GM18499 (cell line): Measurements from ENCODE around the gene MYH16.
"Not testable (repeated sequence)": the region's sequence is repeated elsewhere in the genome, so short reads cannot be mapped to it uniquely, and the experiment has no call there.

Source experiments
- ATAC-seq: cut with Tn5 transposase; IDR thresholded peaks from one replicate; pipeline ENCODE4 v1.9.1; 2021; ENCODE audit warnings: moderate number of reproducible peaks; ENCODE audit not compliant: insufficient read depth, unreplicated experiment

MYH16 gene

DNA sequence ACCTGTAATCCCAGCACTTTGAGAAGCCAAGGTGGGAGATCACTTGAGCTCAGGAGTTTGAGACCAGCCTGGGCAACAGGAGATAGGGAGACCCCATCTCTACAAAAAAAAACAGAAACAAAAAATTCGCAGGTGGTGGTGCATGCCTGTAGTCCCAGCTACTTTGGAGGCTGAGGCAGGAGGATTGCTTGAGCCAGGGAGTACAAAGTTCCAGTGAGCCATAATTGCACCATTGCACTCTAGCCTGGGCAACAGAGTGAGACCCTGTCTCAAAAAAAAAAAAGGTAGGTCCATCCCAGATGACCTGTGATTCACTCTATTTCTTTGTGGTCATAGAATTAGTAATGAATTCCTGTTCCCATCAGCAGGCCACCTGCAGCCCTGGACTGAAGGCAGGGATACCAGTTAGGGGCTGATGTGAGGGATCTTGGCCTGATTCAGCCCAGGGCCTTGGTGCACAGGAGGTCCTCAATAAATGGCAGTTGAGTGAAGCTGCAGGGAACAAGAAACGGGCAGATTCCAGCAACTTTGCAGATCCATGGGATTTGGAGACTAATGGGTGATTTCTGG is at the start of gene MYH16:
Gene MYH16, plus strand, starts transcription at position 364 of the 570 bp plus-strand sequence.
- ATAC-seq: no peak

DNA sequence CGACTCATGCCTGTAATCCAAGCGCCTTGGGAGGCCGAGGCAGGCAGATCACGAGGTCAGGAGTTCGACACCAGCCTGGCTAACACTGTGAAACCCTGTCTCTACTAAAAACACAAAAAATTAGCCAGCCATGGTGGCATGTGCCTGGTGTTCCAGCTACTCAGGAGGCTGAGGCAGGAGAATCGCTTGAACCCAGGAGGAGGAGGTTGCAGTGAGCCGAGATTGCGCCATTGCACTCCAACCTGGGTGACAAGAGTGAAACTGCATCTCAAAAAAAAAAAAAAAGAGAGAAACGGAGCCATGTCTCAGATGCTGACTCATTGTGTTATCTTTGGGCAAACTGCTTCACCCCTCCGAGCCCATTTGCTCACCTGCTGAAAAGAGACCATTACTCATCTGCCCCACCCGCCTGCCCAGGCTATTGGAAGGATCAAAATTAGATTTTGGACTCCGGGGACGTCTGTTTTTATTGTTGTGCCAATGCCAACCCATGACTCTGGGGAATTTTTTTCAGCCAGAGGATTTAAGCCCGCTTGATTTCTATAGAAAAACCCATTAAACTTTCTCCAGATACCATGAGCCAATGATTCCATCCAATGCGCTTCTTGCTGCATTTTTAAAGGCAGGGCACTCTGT is 48.3 kb upstream of the MYH16 start:
- ATAC-seq: not testable (repeated sequence)

DNA sequence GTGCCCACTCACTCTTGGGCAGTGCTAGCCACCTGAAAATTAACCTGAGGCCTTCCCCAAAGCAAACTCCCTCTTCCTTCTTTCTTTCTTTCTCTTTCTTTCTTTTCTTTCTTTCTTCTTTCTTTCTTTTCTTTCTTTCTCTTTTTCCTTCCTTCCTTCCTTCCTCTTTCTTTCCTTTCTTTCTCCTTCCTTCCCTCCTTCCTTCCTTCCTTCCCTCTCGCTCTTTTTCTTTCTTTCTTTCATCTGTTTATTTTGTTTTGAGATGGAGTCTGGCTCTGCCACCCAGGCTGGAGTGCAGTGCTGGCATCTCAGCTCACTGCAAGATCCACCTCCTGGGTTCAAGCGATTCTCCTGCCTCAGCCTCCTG is 47.8 kb upstream of the MYH16 start:
- ATAC-seq: no peak

DNA sequence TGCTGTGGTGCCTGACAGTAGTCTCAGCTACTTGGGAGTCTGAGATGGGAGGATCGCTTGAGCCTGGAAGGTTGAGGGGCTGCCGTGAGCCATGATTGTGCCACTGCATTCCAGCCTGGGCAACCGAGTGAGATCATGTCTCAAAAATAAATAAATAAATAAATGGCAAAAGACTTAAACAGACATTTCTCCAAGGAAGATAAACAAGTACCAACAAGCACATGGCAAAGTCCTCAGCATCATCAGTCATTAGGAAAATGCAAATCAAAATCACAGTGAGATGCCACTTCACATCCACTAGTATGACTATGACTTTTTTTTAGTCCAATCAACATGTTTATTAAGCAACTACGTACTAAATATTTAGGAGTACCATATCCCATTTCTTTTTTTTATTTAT is 43.4 kb upstream of the MYH16 start:
- no peak for ATAC-seq

DNA sequence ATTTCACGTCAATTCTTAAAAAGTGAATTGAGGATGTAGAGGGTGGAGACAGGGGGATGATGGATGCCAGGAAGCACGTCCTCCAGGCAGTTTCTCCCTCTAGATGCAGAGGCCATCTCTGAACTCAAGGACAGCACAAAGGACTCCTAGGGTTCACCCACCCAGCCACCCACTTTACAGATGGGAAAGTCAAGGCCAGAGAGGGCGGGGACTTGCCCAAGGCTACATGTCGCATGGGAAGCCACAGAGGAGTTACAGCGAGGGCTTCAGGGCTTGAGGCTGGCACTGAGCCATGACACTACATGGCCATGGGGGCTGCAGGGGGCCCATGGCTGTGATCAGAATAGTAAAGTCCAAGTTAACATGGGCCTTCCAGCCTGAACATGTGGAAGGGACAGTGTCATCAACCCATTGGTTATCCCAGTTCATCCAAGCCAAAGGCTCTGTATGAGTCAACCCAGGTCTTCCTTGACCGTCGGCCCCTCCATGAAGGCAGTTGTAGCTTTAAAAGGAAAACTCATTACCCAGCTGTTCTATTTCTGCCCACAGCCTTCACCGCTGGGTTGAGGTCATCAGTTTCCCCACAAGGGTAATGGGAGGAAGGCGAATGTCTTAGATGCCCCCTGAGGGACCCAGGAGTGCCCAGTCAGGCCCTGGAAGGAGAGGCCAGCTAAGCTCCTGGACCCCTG is 40.4 kb upstream of the MYH16 start:
- no peak for ATAC-seq

DNA sequence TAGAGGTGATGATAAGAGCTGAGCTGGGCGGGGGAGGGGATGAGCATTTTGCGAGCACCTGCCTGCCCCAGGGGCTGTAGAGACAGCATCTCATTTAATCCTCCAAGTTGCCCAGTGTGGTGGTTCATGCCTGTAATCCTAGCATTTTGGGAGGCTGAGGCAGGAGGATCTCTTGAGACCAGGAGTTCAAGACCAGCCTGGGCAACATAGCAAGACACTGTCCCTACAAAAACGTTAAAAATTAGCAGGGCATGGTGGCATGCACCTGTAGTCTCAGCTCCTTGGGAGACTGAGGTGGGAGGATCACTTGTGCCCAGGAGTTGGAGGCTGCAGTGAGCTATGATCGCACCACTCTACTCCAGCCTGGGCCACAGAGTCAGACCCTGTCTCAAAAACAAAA is 39.7 kb upstream of the MYH16 start:
- ATAC-seq: not testable (repeated sequence)

DNA sequence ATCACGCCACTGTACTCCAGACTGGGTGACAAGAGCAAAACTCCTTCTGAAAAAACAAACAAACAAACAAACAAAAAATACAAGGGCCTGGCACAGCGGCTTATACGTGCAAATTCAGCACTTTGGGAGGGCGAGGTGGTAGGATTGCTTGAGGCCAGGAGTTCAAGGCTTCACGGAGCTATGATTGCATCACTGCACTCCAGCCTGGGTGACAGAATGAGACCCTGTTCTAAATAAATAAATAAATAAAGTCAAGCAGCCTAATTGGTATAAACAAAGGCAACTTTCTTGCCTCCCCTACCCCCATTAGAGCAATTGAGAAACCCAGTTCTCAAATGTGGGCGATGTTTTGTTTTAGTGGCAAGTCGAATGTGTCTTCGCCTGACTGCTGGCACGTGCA is 38.5 kb upstream of the MYH16 start:
- ATAC-seq: no peak

DNA sequence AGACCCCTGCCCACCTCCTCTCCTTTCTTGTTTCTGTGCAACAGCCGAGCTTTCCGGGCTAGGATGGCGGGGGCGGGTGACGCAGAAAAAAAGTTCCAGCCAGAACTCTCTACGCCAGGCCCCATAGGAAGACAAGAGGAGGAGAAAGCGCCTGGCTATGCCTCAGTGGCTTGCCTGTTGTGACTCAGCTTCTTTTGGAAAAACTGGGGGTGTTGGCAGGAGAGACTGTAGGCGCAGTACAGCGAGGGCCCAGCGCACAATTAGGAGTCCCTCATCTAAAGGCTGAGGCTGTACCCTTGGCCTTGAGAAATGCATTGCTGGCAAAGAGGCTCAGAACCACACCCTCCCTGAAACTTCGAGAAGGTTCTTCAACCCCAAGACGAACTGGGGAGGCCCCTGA is 36.7 kb upstream of the MYH16 start:
- no peak for ATAC-seq

DNA sequence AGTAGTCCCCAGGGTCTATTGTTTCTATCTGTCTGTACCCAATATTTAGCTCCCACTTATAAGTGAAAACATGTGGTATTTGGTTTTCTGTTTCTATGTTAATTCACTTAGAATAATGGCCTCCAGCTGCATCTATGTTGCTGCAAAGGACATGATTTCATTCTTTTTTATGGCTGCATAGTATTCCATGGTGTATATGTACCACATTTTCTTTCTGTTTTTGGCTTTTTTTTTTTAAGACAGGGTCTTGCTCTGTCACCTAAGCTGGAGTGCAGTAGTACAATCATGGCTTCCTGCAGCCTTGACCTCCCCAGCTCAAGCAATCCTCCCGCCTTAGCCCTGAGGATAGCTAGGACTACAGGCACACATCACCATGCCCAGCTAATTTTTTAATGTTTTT is 34.8 kb upstream of the MYH16 start:
- not testable (repeated sequence) for ATAC-seq

DNA sequence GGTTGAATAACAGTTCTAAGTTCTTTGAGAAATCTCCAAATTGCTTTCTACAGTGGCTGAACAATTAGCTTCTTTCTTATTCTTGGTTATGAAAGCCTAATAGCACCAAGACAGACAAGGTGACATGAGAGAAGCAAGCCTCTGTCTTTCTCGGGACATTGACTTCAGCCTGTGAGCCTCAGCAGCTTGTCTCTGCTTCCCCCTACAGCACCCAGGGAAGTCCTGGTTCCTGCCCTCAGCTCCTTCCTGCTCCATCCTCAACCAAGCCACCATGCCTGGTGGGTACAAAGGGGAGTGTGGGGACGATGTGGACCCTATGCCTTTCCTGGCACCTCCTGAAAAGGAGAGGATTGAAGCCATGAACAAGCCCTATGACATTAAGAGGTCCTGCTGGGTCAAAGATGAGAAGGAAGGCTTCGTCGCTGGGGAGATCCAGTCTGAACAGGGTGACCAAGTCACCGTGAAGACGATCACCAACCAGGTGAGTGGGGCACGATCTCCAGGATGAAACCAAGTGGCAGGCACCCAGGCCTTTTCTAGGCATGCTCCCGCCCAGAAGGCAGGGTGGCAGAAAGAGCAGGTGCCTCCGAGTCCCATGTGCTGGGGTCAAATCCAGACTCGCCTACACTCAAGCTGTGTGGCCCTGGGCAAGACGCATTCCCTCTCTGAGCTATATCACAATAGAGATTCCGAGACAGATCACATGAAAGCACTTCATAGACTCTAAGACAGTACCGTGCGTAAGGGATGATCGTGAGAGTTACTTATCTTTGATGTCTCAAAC is 33.9 kb upstream of the MYH16 start:
- no peak for ATAC-seq

DNA sequence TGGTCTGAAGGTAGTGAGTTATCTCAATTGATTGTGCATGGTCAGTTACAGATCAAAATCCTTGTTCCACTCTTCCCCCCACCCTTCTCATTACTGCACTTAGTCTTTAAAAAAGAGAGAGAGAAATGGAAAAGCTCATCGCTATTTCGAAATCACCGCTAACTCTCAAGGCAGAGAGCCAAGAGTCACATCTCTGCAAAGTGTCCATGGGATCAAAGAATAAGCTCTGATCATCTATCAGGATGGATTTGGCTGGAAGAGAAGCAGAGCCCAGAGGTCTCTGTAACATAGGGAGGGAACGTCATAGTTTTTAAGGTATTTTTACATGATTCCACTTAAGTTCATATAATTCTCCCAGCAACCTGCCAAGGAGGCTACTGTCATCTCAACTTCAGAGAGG is 30.0 kb upstream of the MYH16 start:
- ATAC-seq: no peak

DNA sequence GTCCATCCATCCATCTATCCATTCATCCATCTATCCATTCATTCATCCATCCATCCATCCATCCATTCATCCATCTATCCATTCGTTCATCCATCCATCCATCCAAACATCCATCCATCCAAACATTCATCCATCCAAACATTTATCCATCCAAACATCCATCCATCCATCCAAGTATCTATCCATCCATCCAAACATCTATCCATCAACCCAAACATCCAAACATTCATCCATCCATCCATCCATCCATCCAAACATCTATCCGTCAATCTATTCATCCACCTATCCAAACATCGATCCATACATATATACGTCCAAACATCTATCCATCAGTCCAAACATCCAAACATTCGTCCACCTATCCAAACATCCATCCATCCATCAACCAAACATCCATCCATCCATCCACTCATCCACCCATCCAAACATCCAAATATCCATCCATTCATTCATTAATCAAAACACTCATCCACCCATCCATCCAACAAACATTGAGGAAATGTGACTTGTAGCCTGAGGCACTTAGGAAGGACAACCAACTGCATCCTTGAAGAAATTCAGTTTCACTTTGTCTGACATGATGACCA is 28.8 kb upstream of the MYH16 start:
- ATAC-seq: no peak

DNA sequence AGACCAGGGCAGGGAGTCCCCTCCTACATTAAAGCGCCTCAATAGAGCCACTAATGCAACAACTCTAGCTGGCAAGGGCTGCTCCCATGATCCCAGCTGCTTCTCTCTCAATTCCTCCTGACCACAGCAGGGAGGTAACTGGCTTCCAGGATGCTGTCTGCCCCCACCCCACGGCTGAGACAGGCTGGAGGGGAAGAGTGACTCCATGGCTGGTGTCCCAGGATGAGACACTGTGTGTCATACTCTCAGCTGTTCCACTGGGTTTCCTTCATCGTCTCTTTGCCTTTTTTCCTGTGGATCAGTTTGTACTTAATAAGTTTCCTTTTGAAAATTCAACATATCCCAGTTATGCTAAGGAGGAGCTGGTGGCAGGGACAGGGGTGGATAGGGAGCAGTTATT is 27.7 kb upstream of the MYH16 start:
- no peak for ATAC-seq

DNA sequence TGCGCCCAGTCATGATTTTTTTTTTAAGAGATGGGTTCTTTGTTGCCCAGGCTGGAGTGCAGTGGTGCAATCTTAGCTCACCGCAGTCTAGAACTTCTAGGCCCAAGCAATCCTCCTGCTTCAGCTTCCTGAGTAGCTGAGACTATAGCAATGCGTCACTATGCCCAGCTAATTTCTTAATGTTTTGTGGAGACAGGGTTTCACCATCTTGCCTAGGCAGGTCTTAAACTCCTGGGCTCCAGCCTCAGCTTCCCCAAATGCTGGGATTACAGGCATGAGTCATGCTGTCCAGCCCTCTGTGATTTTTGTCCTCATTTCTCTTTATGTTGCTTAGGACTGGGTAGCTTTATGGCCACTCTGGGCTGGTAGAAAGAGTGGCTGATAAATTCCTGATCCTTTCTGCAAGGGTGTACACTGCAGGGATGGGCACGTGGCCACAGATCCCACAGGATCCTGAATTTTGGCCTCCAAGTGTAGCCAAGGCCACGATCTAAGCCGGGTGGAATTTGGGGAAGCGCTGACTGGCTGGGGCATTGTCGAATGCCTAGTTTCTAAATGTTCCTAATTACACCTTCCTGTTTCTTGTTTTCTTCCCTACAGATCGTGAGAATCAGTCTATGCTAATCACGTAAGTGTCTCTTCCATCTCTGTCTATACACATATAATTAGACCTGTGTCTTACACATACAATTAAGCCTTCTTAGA is 24.1 kb upstream of the MYH16 start:
- ATAC-seq: no peak

DNA sequence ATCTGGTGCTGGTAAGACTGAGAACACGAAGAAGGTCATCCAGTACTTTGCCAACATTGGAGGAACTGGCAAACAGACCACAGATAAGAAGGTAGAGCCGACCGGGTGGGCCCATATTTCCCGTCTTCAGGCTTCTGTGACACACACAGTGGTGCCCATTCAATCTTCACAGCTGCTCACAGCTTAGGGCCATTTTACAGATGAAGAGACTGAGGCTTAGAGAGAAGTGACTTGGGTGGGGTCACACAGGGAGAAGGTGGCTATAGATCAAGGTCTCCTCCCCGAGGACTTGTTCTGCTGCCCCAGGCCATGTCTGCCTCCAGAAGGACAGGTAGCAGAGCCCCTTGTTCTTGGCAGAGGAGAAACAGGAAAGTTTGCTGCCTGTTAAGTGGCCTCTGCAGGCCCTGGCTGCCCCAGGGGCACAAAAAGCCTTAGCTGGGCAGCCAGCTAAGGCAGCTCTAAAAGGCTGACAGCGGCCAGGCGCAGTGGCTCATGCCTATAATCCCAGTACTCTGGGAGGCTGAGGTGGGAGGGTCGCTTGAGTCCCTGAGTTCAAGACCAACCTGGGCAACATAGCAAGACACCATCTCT is 22.6 kb upstream of the MYH16 start:
- ATAC-seq: no peak

DNA sequence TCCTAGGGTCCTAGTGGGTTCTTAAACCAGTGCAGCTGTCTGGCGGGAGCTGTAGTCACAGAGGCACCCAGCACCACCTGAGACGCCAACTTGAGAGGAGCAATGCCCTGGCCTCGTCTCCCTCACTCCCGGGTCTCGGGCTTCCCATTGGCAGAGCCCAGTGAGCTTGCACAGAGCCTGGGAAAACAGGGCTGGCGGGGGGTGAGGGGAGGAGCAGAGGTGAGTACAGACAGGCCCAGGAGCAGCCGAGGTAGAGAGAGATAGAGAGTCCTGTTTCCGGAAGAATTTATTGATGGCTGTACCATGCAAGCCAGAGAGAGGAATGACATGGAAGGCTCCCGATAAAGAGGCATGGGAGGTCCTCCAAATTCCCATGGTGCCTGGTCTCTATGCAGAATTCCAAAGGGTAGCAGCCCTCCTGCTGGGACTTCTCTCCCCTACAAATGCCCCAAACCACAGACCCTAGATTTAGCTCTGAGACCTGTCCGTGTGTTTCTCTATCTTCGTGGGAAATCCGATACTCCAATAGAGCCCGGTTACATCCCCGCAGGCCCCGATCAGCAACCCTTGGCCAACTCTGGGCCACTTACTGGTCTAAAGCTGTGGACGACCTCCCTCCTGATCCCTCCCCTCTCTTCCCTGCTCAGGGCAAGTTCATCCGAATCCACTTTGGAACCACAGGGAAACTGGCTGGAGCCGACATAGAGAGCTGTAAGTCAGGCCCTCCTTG is 20.3 kb upstream of the MYH16 start:
- no peak for ATAC-seq

DNA sequence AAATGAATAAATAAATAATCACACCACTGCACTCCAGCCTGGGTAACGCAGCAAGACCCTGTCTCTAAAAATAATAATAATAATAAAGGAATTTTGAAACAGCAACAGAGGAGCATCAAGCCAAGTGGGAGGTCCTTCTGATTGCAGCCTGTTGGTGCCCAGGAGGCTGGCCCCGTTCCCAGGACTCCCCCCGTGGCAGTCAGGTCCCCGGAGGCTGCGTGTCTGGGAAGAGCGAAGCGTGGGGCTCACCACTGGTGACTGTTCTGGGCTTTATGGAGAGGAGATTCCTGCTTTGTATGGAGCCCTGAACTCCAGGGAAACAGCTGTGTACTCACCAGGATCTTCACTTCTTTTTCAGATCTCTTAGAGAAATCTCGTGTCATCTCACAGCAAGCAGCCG is 19.3 kb upstream of the MYH16 start:
- no peak for ATAC-seq

DNA sequence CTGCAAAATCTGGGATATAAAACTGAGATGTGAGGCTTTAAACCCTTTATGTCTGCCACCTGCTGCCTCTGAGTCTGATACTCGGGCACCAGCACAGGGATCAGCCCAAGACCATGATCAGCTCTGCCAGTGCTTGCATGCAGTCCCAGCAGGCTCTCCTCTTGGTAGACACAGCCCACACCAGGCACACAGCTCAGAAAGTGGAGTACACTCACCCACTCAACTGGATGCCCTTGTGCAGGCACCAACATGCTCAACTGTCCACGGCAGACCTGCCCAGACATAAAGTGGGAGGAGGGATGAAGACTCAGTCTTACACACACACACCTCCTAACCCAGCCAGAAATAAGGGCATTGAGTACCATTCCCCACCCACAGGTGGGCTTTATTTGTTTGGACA is 18.2 kb upstream of the MYH16 start:
- ATAC-seq: no peak

DNA sequence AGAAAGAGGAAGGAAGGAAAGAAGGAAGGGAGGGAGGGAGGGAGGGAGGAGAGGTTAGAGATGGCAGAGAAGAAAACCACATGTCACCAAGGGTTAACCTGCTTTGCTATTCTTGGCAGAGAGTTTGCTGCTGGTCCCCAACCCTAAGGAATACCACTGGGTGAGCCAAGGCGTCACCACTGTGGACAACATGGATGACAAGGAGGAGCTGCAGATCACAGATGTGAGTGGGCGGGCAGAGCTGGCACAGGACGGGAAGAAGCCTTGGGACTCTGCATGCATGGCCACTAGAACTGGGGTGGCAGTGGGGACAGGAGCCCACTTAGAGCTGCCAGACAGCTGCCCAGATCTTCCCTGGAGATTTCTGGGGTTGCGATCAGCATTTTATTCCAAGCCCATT is 17.2 kb upstream of the MYH16 start:
- no peak for ATAC-seq
